Smooth muscle cell (in vitro differentiated cells): ENCODE data around the gene HCRT. TPM values are rescaled to one million over a fixed set of nuclear protein-coding genes. Genes with fewer than 3 reads are reported as not detected.

ENCODE experiments used
- DNase-seq: peaks from one replicate; lab custom pipeline; 2025; ENCODE audit not compliant: unreplicated experiment; lab: John Stamatoyannopoulos, UW
- H2AFZ ChIP-seq: fragments of 200-600 bp; sonication (generic); 2 replicates; pipeline ENCODE4 v1.6.0; 2016; ENCODE audit warnings: antibody characterized with exemption, low read depth, mild to moderate bottlenecking
- H3F3A ChIP-seq: fragments of 200-600 bp; sonication (generic); 2 replicates; pipeline ENCODE4 v1.6.0; 2017; ENCODE audit warnings: antibody characterized with exemption, low read depth
- H3K27ac ChIP-seq: fragments of 200-600 bp; sonication (generic); 2 replicates; pipeline ENCODE4 v1.5.1; 2016; ENCODE audit warnings: low read depth, mild to moderate bottlenecking
- H3K27me3 ChIP-seq: fragments of 200-600 bp; sonication (generic); 2 replicates; pipeline ENCODE4 v1.6.1; 2016; ENCODE audit warnings: low read depth, mild to moderate bottlenecking
- H3K36me3 ChIP-seq: fragments of 200-600 bp; sonication (generic); 2 replicates; pipeline ENCODE4 v1.5.1; 2016; ENCODE audit warnings: low read depth
- H3K4me1 ChIP-seq: fragments of 200-600 bp; sonication (generic); 2 replicates; pipeline ENCODE4 v1.5.1; 2016; ENCODE audit warnings: low read depth
- H3K4me2 ChIP-seq: fragments of 200-600 bp; sonication (generic); 2 replicates; pipeline ENCODE4 v1.6.0; 2016; ENCODE audit warnings: mild to moderate bottlenecking
- H3K4me3 ChIP-seq: fragments of 200-600 bp; sonication (generic); 2 replicates; pipeline ENCODE4 v1.5.1; 2016; ENCODE audit warnings: mild to moderate bottlenecking
- H3K79me2 ChIP-seq: fragments of 200-600 bp; sonication (generic); 2 replicates; pipeline ENCODE4 v1.6.0; 2016; ENCODE audit warnings: low read depth, mild to moderate bottlenecking
- H3K9ac ChIP-seq: fragments of 200-600 bp; sonication (generic); 2 replicates; pipeline ENCODE4 v1.6.0; 2016; ENCODE audit warnings: low read depth
- H3K9me3 ChIP-seq: fragments of 200-600 bp; sonication (generic); replicated peaks from 2 replicates; pipeline ENCODE4 v1.5.1; 2016; ENCODE audit warnings: low read depth
- H4K20me1 ChIP-seq: fragments of 200-600 bp; sonication (generic); 2 replicates; pipeline ENCODE4 v1.6.0; 2016; ENCODE audit warnings: low read depth
- WGBS: methylation state at CpG from one replicate; pipeline ENCODE4 v1.1.7; 2016; ENCODE audit warnings: low lambda C conversion rate; 5-methylcytosine and 5-hydroxymethylcytosine counted together
- polyA plus RNA-seq: library from polyadenylated mRNA; unstranded; fragments of >200 nt; fragmentation: Nextera tagmentation; extraction: Ambion mirVana; gene quantifications from 2 replicates; pipeline ENCODE4 v1.2.1, GENCODE V29; 2016
- total RNA-seq: library from RNA; depleted of rRNA; stranded (reverse); fragments of >200 nt; gene quantifications from 2 replicates; pipeline ENCODE4 v1.2.3, GENCODE V29; 2014
- TF ChIP-seq, protein P1 (sequence below): fragments of 200-600 bp; sonication (generic); IDR thresholded peaks from 2 replicates; pipeline ENCODE4 v1.5.1; 2017; ENCODE audit warnings: borderline replicate concordance, mild to moderate bottlenecking, antibody characterized with exemption; ENCODE audit not compliant: insufficient read depth, poor library complexity, severe bottlenecking

HCRT gene
- total and polyA plus RNA-seq, 2 experiments from 2014 or later = not detected

DNA sequence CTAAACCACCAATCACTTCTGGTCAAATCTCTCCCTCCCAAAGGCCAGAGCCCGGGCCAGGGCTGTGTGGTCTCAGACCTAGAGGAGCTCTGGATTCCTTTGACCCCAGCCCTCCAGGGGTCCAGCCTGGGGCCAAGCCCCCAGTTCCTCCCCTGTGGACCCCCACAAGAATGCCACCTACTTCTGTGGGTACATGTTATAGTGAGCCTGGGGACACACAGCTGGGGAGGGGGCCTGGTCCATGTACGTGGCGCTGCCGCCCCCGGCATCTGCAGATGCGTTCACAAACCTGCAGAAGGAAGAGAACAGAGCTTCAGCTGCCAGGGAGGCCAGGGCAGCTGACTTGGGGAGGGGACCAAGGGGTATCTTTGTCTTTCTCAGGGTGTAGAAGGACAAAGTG, 16.9 kb upstream of the HCRT start:
- Histone ChIP-seq H3K4me2 (no peak overlapping the region), H3K36me3 (no peaks in the 10 kb centered on the region), H3K9ac (no peak overlapping the region), H4K20me1 (no peaks in the 10 kb centered on the region), H3K79me2 (no peaks in the 10 kb centered on the region), H2AFZ (no peak overlapping the region), H3K27me3 (no peaks in the 10 kb centered on the region), H3F3A (no peaks in the 10 kb centered on the region), H3K4me1 (no peaks in the 10 kb centered on the region), H3K9me3 (no peaks in the 10 kb centered on the region), H3K4me3 (no peak overlapping the region), H3K27ac (no peak overlapping the region)
- 94% methylated on average over 6 of the region's 6 CpGs for WGBS
- TF ChIP-seq, protein P1, sequence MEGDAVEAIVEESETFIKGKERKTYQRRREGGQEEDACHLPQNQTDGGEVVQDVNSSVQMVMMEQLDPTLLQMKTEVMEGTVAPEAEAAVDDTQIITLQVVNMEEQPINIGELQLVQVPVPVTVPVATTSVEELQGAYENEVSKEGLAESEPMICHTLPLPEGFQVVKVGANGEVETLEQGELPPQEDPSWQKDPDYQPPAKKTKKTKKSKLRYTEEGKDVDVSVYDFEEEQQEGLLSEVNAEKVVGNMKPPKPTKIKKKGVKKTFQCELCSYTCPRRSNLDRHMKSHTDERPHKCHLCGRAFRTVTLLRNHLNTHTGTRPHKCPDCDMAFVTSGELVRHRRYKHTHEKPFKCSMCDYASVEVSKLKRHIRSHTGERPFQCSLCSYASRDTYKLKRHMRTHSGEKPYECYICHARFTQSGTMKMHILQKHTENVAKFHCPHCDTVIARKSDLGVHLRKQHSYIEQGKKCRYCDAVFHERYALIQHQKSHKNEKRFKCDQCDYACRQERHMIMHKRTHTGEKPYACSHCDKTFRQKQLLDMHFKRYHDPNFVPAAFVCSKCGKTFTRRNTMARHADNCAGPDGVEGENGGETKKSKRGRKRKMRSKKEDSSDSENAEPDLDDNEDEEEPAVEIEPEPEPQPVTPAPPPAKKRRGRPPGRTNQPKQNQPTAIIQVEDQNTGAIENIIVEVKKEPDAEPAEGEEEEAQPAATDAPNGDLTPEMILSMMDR = no peak
- DNase-seq = no peak

DNA sequence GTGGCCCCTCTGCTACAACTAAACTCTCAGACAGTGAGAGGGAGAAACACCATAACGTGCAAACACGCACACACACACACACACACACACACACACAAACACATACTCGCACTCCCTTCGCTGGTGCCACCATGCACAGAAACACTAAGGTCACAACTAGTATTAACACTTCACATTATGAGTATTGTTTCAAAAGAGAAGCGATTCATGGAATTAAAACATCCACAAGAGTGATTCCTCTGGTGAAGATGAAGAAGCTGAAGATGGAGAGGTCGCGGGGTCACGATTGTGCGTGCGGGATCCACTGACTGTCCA, 16.2 kb upstream of the HCRT start:
- Histone ChIP-seq H3K9ac (no peak overlapping the region), H3K4me1 (no peaks in the 10 kb centered on the region), H3K4me3 (no peak overlapping the region), H3K36me3 (no peaks in the 10 kb centered on the region), H3K79me2 (no peaks in the 10 kb centered on the region), H4K20me1 (no peaks in the 10 kb centered on the region), H3F3A (no peaks in the 10 kb centered on the region), H2AFZ (no peak overlapping the region), H3K4me2 (no peak overlapping the region), H3K27me3 (no peaks in the 10 kb centered on the region), H3K27ac (no peak overlapping the region), H3K9me3 (no peaks in the 10 kb centered on the region)
- DNase-seq = no peak
- WGBS = 97% methylated on average over 10 of the region's 10 CpGs
- TF ChIP-seq, protein P1 = no peak

DNA sequence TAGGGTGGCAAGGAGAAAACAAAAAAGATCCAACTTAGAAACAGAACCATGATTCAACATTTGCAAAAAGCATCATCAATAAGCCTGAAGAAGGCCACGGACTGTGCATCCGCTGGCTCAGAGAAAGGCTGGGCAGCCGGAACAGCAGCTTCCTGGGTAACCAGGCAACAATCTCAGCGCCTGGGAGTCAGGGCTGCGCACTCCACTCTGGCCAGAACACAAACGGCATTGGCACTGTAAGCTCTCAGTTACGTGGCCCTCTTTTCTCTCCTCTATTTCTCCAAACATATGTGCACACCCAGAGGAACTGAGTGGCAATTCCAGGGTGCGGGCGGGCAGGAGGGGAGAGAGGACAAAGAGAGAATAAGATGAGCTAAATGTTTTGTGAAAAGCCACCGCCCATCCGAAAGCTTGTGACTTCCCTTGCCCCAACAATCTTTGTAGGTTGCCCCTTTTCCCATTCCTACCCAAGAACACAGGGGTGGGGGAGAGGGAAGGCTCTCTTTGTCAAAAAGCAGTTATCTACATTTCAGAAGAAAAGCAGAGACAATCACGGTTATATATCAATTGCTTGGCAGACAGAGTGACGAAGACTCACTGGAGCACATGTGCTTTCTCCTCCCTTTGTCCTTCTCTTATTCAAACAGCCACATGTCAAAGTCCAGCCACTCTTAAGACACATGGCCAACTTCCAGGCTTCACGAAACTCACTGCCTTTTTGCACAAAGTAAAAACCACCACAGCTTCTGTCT, 15.6 kb upstream of the HCRT start:
- Histone ChIP-seq H4K20me1 (no peaks in the 10 kb centered on the region), H3K79me2 (no peaks in the 10 kb centered on the region), H3F3A (no peaks in the 10 kb centered on the region), H3K4me3 (no peak overlapping the region), H3K27me3 (no peaks in the 10 kb centered on the region), H3K36me3 (no peaks in the 10 kb centered on the region), H3K9me3 (no peaks in the 10 kb centered on the region), H2AFZ (no peak overlapping the region), H3K4me2 (no peak overlapping the region), H3K9ac (no peak overlapping the region), H3K27ac (no peak overlapping the region), H3K4me1 (no peaks in the 10 kb centered on the region)
- TF ChIP-seq, protein P1 = no peak
- DNase-seq = no peak
- 96% methylated on average over 14 of the region's 14 CpGs for WGBS

GRCh38 chr17:42199416-42200011, 14.3 kb upstream of the HCRT start:
- Histone ChIP-seq H3F3A (no peaks in the 10 kb centered on the region), H3K36me3 (no peaks in the 10 kb centered on the region), H3K4me1 (no peaks in the 10 kb centered on the region), H3K27ac (no peak overlapping the region), H3K9ac (no peak overlapping the region), H3K9me3 (no peaks in the 10 kb centered on the region), H3K27me3 (no peaks in the 10 kb centered on the region), H2AFZ (no peak overlapping the region), H3K4me3 (no peak overlapping the region), H4K20me1 (no peaks in the 10 kb centered on the region), H3K4me2 (no peak overlapping the region), H3K79me2 (no peaks in the 10 kb centered on the region)
- 92% methylated on average over 12 of the region's 12 CpGs for WGBS
- TF ChIP-seq, protein P1 = no peak
- no peak for DNase-seq
